Upper lobe of left lung (tissue), 6 donors: ENCODE results near the gene GRID2IP. TPM values are rescaled to one million over a fixed set of nuclear protein-coding genes. Genes with fewer than 3 reads are reported as not detected.
"Not testable (repeated sequence)": the region's sequence is repeated elsewhere in the genome, so short reads cannot be mapped to it uniquely, and the experiment has no call there.

Experiments
- ATAC-seq, 2 donors: fragments of 200-7000 bp; cut with Tn5 transposase; one replicate each; pipeline ENCODE4 v1.9.1; 2022; ENCODE audit warnings: mild to moderate bottlenecking in 2 of 2, moderate library complexity in 2 of 2; ENCODE audit not compliant: low FRiP score in 2 of 2
- DNase-seq, 2 donors: peaks; one replicate each; pipeline ENCODE4 v3.0.0-alpha.2; 2019 to 2020
- H3K27ac ChIP-seq, 4 donors: fragments of 200-600 bp; sonication (generic); one replicate each; pipeline ENCODE4 v1.5.1; 2016 to 2019
- H3K27me3 ChIP-seq, 4 donors: fragments of 200-600 bp; sonication (generic); one replicate each; pipeline ENCODE4 v1.5.1; 2017 to 2019
- H3K36me3 ChIP-seq, 4 donors: fragments of 200-600 bp; sonication (generic); one replicate each; pipeline ENCODE4 v1.5.1; 2016 to 2019
- H3K4me1 ChIP-seq, 4 donors: fragments of 200-600 bp; sonication (generic); one replicate each; pipeline ENCODE4 v1.5.1; 2018 to 2019
- H3K4me3 ChIP-seq, 4 donors: fragments of 200-600 bp; sonication (generic); one replicate each; pipeline ENCODE4 v1.5.1; 2017 to 2019; ENCODE audit warnings: mild to moderate bottlenecking in 2 of 4, moderate library complexity in 1 of 4
- H3K9me3 ChIP-seq, 4 donors: fragments of 200-600 bp; sonication (generic); one replicate each; pipeline ENCODE4 v1.5.1; 2018 to 2019
- EP300 ChIP-seq, 4 donors: sonication (generic); formaldehyde crosslinking; IDR thresholded peaks; one replicate each; pipeline ENCODE4 v1.5.1; 2017; ENCODE audit warnings: antibody characterized with exemption in 4 of 4, control low read depth in 2 of 4
- POLR2A ChIP-seq, 4 donors: fragments of 450-650 bp; IDR thresholded peaks; one replicate each; pipeline ENCODE4 v1.5.1; 2016 to 2017; ENCODE audit warnings: antibody characterized with exemption in 4 of 4, mild to moderate bottlenecking in 2 of 4
- POLR2AphosphoS5 ChIP-seq, 2 donors: sonication (generic); formaldehyde crosslinking; IDR thresholded peaks; one replicate each; pipeline ENCODE4 v1.5.1; 2017; ENCODE audit warnings: antibody characterized with exemption in 2 of 2
- WGBS, 2 donors: methylation state at CpG; one replicate each; pipeline ENCODE4 v1.1.5; 2017 to 2018; 5-methylcytosine and 5-hydroxymethylcytosine counted together
- total RNA-seq, 6 donors: library from RNA; depleted of rRNA in 4 of 6; stranded (reverse); fragments of >200 nt in 4 of 6; gene quantifications; one replicate each; pipeline versions ENCODE4 v1.1.0 to v1.2.1, GENCODE V29; 2016 to 2021
- TF ChIP-seq, protein P1 (sequence below), 6 experiments: fragments of 450-650 bp in 4 of 6; fragments of 200-600 bp in 2 of 6; sonication (generic) in 2 of 6; IDR thresholded peaks; one replicate each; pipeline ENCODE4 v1.5.1; 2016 to 2019; ENCODE audit warnings: antibody characterized with exemption in 6 of 6
- donor health status: DM: no; HTN: no; CAD: no; lungs with moderate emphysema.
- donor health status: DM: no; HTN: yes; CAD: no; lungs with severe emphysema.

Gene GRID2IP
- total RNA-seq, 6 donors from 2014 or later, result 0.30 to 1.3 (median 0.63) TPM; not detected in 1

DNA sequence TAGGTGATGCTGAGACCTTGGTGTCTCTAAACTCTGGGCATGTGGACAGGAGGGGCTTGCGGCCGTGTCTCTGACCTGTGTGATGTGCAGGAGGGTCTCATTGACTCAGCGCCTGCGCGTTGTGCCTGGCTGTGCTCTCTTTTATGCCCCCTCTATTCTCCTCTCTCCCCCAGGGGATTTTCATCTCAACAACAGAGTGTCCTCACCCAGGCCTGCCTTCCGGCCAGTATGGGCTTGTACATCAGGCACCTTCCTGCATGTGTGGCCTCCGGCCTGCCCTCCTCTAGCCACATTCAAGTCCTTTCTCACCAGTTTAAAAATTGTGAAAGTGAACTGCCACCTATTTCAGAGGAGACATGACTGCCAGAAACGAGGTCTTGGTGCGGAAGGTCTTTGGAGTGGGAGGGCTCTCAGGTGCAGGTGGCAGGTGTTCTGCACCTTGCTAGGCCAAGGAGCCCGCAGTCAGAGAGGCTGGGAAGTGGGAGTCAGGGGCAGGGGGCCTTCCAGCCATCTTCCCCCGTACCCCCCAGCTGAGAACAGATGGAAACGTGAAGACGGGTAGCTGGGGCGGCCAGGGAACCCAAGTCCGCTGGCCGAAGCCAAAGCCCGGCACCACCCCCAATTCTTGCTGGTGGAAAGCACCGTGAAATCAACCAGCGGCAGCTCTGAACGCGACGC, 38.0 kb upstream of the GRID2IP start:
- peak overlapping the region in 3 of 4 donors; percentile 74 to 97 (median 91) for H3K4me3 ChIP-seq
- H3K27ac ChIP-seq, result peak overlapping the region; percentile 46 to 92 (median 80)
- H3K9me3 ChIP-seq, result no peaks in the 10 kb centered on the region
- DNase-seq (no peak), ATAC-seq (no peak)
- 56 to 58% methylated on average over 9 to 18 of the region's 22 CpGs for WGBS, 2 donors
- H3K36me3 ChIP-seq, result peaks cover 11 to 54% (median 33%) of the 10 kb centered on the region in 4 donors
- peaks cover 19 to 26% (median 24%) of the 10 kb centered on the region in 4 donors for H3K4me1 ChIP-seq
- TF ChIP-seq EP300 (IDR thresholded peaks at IDR 0.05) (no peak), POLR2A (IDR thresholded peaks at IDR 0.05) (no peak), POLR2AphosphoS5 (IDR thresholded peaks at IDR 0.05) (no peak)
- TF ChIP-seq, protein P1, sequence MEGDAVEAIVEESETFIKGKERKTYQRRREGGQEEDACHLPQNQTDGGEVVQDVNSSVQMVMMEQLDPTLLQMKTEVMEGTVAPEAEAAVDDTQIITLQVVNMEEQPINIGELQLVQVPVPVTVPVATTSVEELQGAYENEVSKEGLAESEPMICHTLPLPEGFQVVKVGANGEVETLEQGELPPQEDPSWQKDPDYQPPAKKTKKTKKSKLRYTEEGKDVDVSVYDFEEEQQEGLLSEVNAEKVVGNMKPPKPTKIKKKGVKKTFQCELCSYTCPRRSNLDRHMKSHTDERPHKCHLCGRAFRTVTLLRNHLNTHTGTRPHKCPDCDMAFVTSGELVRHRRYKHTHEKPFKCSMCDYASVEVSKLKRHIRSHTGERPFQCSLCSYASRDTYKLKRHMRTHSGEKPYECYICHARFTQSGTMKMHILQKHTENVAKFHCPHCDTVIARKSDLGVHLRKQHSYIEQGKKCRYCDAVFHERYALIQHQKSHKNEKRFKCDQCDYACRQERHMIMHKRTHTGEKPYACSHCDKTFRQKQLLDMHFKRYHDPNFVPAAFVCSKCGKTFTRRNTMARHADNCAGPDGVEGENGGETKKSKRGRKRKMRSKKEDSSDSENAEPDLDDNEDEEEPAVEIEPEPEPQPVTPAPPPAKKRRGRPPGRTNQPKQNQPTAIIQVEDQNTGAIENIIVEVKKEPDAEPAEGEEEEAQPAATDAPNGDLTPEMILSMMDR (IDR thresholded peaks at IDR 0.05), result no peak
- H3K27me3 ChIP-seq, result no peaks in the 10 kb centered on the region

DNA sequence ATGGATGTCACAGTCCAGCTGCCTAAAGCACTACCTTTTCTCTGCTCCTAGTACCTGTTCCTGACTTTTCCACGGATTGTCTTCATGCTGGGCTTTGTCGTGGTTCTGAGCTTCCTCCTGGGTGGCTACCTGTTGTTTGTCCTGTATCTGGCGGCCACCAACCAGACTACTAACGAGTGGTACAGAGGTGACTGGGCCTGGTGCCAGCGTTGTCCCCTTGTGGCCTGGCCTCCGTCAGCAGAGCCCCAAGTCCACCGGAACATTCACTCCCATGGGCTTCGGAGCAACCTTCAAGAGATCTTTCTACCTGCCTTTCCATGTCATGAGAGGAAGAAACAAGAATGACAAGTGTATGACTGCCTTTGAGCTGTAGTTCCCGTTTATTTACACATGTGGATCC, 37.3 kb upstream of the GRID2IP start:
- H3K27me3 ChIP-seq, result no peaks in the 10 kb centered on the region
- WGBS, 2 donors, result 64 to 80% methylated on average over 9 of the region's 9 CpGs
- no peak for TF ChIP-seq POLR2AphosphoS5 (IDR thresholded peaks at IDR 0.05)
- TF ChIP-seq EP300 (IDR thresholded peaks at IDR 0.05), result no peak
- TF ChIP-seq, protein P1 (IDR thresholded peaks at IDR 0.05), result no peak
- TF ChIP-seq POLR2A (IDR thresholded peaks at IDR 0.05), result no peak
- no peaks in the 10 kb centered on the region for H3K9me3 ChIP-seq
- ATAC-seq, result no peak
- no peak for DNase-seq
- H3K4me1 ChIP-seq, result peaks cover 19 to 26% (median 24%) of the 10 kb centered on the region in 4 donors
- H3K36me3 ChIP-seq, result peaks cover 8 to 53% (median 32%) of the 10 kb centered on the region in 4 donors
- peak overlapping the region in 1 of 4 donors; percentile 18 for H3K27ac ChIP-seq
- H3K4me3 ChIP-seq, result no peak overlapping the region

DNA sequence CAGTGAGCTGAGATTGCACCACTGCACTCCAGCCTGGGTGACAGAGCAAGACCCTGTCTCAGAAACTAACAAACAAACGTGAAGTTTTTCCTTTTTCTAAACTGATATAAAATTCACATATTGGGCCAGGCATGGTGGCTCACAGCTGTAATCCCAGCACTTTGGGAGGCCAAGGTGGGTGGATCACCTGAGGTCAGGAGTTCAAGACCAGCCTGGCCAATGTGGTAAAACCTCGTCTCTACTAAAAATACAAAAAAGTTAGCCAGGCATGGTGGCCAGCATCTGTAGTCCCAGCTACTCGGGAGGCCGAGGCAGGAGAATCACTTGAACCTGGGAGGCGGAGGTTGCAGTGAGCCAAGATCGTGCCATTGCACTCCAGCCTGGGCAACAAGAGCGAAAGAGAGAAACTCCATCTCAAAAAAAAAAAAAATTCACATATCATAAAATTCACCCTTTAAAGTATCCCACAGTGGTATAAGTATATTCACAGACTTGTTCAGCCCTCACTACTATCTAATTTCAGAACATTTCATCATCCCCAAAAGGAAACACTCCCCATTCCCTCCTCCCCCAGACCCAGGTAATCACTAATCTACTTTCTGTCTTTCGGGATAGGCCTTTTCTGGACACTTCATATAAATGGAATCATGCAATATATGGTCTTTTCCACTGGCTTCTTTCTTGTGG, 34.6 kb upstream of the GRID2IP start:
- WGBS, 2 donors, result 93% methylated on average over 8 of the region's 8 CpGs
- not testable (repeated sequence) for H3K27me3 ChIP-seq
- H3K36me3 ChIP-seq, result peaks cover 27 to 59% (median 38%) of the 10 kb centered on the region in 4 donors

DNA sequence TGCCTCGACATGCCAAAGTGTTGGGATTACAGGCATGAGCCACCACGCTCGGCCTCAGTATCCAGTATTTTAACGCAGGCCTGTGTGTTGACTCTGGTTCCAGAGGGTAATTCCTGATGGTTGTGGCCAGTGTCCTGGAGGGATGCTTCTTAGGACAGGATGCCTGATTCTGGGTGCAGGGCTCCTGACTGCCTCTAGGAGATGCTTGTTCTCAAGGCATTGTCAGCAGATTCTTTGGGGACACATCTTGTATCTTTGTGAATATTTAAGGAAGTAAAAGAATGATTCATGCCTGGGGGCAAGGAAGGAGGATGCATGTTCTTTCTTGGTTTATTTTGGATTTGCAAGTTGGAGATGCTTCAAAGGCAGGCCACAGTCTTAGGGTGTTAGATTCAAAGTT, 28.2 kb upstream of the GRID2IP start:
- no peak for ATAC-seq
- Histone ChIP-seq H3K9me3 (no peaks in the 10 kb centered on the region), H3K27me3 (no peaks in the 10 kb centered on the region), H3K36me3 (peaks cover 23 to 41% (median 32%) of the 10 kb centered on the region in 4 donors), H3K4me1 (peaks cover 8 to 11% (median 10%) of the 10 kb centered on the region in 4 donors), H3K27ac (no peak overlapping the region), H3K4me3 (no peak overlapping the region)
- DNase-seq, result no peak
- TF ChIP-seq, protein P1 (IDR thresholded peaks at IDR 0.05), result peak in 1 of 6 experiments; percentile 18
- TF ChIP-seq POLR2A (IDR thresholded peaks at IDR 0.05), result no peak
- WGBS, 2 donors, result 95 to 97% methylated on average over 4 of the region's 4 CpGs

More for the DNA sequence above, 34.6 kb upstream of the GRID2IP start:
- DNase-seq, ATAC-seq, H3K27ac ChIP-seq, H3K4me3 ChIP-seq, H3K9me3 ChIP-seq: not testable (repeated sequence)
- H3K4me1 ChIP-seq, result peaks cover 11 to 18% (median 15%) of the 10 kb centered on the region in 4 donors
